Stimulated activated CD4-positive, alpha-beta T cell treated with anti-CD3 and anti-CD28 coated beads, Interleukin-1b, Interleukin-23, amount 100 ng/mL, for 48 hours (primary cell): ENCODE data around the gene GOLGA6B.
A peak's percentile ranks its signal among the peaks of the same experiment; 100 is the strongest.
"Not testable (repeated sequence)": the region's sequence is repeated elsewhere in the genome, so short reads cannot be mapped to it uniquely, and the experiment has no call there.

Source experiments
- DNase-seq: peaks from one replicate; pipeline ENCODE4 v3.0.0-alpha.2; 2020

The GOLGA6B gene, protein sequence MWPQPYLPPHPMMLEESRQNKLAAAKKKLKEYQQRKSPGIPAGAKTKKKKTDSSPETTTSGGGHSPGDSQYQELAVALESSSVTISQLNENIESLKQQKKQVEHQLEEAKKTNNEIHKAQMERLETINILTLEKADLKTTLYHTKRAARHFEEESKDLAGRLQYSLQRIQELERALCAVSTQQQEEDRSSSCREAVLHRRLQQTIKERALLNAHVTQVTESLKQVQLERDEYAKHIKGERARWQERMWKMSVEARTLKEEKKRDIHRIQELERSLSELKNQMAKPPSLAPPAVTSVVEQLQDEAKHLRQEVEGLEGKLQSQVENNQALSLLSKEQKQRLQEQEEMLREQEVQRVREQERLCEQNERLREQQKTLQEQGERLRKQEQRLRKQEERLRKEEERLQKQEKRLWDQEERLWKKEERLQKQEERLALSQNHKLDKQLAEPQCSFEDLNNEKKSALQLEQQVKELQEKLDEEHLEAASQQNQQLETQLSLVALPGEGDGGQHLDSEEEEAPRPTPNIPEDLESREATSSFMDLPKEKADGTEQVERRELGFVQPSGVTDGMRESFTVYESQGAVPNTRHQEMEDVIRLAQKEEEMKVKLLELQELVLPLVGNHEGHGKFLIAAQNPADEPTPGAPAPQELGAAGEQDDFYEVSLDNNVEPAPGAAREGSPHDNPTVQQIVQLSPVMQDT

GRCh38 chr15:72654397-72654796 is at the start of gene GOLGA6B:
GOLGA6B (plus strand) TSS chr15:72654697; CDS start chr15:72654738, 41 bp downstream.
- not testable (repeated sequence) for DNase-seq

GRCh38 chr15:72604794-72605193 is 49.7 kb upstream of the GOLGA6B start:
- no peak for DNase-seq

DNA sequence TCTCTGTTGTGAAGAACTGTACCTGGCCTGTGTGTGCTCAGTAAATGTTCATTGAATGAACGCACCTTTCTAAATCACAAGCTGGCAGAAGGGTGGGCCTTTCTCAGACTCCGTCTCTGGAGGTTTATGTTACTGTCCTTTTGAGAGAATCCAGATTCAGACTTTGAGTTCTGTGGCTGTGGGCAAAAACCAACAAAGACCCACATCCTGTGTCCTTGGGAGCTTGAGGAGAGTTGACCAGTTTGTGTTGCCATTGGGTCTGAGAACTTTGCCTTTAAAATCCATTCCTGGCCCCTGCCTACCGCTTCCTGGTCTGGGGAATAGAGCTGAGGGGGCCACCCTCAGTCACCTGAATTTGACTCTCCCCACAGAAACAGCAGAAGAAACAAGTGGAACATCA is 46.4 kb upstream of the GOLGA6B start:
- DNase-seq, result not testable (repeated sequence)

GRCh38 chr15:72609862-72610261 is 44.6 kb upstream of the GOLGA6B start:
- no peak for DNase-seq

DNA sequence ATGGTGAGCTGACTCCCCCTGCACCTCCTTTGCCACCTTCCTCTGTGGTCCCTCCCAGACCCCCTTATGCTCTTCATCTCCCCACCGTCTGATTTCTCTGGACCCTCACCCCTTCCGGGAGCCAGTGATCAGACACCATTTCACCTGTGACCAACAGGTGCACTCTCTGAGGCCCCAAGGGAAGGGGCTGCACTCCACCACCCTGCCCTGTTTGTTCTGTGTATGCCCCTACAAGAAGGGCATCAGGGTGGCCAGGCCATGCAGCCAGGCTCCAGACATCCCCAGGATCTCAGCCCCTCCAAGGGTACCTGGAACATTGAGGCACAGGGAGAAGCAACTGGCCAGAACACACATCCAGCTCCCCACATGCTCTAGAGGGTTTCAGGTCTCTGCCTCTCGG is 42.2 kb upstream of the GOLGA6B start:
- not testable (repeated sequence) for DNase-seq

- DNase-seq, result no peak
These were observed 39.5 kb upstream of the GOLGA6B start for GRCh38 chr15:72614810-72615532.

DNA sequence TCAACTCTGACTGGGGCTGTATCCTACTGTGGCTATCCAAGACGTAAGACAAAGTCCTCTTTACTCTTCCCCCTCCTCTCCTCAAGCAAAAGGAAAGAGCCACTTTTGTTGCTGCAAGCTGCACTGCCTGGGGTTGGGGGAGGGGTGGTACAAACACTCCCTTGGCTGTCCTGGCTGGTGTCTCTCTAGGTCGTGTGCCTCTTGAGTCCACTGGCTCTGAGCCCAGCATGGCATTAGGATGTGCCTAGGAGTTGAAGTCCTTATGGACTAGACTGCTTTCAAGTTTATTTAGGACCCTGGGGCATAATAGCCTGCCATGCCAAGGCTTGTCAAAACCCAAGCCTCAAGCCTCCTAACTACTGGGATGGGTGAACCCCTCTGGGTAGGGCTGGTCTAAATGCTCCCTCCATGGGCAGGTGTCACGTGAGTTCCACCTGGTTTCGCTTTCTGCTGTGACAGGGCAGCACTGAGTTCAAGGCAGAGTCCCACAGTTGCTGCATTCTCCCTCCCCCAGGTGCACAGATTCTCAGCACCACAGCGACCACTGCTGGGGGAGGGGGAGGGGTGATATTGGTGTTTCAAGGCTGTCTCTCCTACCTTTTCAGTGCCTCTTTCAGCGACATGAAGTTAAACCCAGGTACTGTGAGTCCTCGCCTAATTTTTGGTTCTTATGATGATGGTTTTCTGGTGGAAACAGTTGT is 38.8 kb upstream of the GOLGA6B start:
- peak; percentile 10 for DNase-seq

DNA sequence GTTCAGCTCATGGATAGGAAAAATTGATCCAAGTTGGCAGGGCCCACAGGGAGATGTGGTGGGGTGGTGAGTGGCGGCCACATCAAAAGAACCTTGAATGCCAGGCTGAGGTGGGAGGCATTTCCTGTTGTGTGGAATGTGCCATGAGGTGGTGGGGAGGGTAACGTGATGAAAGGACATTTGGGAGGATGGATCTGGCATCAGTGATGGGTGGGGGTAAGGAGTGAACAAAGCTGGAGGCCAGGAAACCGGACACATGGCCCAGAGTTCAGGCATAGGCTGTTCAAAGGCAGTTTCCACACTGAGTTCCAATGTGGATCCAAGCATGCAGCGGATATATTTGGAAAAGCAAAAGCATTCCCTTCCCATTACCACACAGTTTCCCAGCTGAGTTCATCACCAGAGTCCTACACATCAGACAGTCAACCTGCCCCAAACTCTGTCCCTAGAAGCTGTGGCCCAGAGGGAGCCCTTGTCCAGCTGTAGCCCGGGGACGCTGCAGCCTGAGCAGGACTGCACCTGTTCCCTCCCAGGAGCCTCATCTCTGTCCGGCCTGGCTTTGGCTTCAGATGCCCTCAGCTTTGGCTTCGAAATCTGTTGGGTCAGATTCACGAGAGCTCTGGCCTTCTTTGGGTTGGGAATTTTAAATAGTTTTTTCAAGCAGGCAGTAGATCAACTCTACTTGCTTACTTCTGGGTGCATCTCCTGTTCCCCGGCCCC is 37.8 kb upstream of the GOLGA6B start:
- no peak for DNase-seq

DNA sequence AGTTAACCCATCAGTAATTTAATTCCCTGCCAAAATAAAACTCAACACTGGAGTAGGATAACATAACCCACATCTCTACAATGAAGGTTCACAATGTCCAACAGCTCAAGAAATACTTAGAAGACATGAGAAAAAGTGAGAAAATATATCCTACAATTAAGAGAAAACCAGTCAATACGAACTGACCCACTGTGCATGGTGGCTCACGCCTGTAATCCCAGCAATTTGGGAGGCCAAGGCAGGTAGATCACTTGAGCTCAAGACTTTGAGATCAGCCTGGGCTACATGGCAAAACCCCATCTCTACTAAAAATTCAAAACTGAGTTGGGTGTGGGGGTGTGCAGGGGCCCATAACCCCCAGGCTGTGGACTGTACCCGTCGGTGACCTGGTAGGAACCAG is 30.6 kb upstream of the GOLGA6B start:
- not testable (repeated sequence) for DNase-seq

DNA sequence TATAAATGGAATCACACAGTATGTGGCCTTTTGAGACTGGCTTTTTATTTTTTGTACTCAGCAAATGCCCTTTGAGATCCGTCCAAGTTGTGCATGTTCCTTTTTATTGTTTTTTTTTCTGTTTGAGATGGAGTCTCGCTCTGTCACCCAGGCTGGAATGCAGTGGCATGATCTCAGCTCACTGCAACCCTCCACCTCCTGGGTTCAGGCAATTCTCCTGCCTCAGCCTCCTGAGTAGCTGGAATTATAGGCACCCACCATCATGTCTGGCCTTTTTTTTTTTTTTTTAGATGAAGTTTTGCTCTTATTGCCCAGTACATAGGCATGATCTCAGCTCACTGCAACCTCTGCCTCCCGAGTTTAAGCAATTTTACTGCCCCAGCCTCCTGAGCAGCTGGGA is 28.3 kb upstream of the GOLGA6B start:
- DNase-seq, result not testable (repeated sequence)

DNA sequence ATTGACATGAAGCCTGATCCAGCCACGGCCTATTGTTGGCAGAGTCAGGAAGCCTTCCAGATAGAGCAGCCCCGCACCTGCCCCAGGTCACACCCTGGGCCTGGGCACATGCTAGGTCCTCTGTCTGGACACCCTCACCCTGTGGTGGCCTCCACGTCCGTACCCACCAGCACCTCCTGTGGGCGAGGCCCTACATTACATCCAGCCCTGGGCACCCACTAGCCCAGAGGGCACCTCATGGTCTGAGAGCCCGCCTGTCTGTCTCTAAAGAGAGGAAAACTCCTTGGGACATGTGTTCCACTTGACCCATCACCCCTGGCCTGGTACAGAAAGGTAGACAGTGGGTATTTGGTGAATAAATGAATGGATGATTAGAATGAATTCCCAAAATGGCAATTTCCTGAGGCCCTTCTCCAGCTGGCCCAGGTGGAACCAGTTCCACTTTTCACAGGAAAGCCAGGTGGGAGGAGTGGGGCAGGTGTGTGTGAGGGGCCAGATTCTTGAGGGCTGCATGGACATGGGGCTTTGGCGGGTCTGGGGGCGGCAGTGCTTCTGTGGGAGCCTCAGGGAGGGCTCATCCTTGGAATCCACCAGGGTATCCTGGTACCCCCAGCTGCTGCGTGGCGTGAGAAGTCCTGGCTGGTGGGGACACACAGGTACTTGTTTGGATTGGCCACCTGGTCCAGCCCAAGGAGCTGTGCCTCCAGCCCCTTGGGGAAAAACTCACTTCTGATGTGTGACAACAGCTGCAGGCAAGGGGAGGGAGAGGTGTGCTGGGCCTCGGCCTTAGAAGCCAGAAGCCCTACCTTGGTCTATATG is 26.0 kb upstream of the GOLGA6B start:
- DNase-seq, result not testable (repeated sequence)

DNA sequence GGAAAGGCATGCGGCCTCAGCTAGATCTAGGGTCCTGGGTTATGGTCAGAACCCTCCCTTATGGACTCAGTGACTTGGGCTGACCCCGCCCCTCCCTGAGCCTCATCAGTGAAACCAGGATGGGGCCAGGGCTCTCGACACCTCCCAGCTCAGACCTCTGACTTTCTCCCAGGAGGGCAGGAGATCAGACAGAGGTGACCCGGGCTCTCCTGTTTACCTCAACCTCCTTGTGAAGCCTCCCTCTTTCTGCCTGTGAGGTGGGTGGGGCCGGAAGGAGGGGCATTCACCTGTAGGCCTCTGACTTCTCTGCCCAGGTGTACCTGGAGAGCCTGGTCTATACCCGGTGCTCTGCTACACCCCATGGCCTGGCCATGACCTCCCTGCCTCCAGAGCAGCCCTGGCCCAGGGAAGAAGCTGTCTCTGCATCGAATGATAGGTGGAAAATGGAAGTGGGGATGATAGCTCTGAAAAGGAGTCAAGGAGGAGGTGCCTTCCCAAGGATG is 25.4 kb upstream of the GOLGA6B start:
- not testable (repeated sequence) for DNase-seq

- peak; percentile 74 for DNase-seq
These were observed 17.8 kb upstream of the GOLGA6B start for GRCh38 chr15:72636519-72637282.

DNA sequence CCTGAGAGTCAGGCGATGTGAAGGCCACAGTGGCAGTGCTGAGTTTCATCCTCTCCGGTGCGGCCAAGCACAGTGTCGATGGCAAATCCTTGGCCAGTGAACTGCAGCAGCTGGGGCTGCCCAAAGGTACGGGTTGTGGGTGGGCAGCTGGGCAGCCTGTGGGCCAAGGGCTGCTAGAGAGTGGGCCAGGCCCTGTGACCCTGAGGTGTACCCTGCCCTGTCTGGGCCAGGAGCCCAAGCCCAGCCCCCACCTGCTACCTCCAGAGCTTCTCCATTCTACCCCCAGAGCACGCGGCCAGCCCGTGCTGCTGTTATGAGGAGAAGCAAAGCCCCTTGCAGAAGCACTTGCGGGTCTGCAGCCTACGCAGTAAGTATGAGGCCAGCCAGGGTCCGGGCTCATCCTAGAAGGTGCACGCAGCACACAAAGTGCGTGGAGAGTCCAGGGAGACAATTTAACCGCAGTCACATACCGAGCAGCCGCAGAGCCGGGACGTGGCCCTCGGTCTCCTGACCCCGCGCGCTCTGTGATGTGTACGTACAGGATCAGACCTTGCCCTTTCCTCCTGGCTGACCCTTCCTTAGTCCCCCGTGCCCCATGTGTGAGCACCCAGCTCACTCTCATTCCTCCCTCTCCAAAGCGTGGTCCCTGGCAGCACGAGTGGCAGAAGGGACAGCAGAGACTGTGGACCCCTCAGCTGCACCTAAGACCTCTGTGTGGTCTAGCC is 14.6 kb upstream of the GOLGA6B start:
- not testable (repeated sequence) for DNase-seq

DNA sequence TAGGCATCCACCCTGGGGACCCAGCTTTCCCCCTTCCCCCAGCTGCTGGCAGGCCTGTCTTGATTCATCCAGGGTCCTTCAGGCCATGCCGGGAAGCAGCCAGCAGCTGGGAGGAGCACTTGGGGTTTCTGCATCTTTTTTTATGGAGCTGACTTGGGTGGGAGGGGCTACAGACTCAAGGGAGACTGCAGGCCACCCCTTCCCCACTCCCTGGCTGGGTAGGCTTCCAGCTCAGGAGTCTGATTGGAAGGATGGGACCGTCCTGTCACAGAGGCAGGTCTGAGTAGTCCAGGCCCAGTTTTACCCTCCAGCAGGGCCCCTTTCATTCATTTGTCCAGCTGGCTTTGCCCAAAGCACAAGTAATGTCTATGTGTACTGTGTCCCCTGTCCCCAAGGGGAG is 12.2 kb upstream of the GOLGA6B start:
- DNase-seq, result not testable (repeated sequence)

DNA sequence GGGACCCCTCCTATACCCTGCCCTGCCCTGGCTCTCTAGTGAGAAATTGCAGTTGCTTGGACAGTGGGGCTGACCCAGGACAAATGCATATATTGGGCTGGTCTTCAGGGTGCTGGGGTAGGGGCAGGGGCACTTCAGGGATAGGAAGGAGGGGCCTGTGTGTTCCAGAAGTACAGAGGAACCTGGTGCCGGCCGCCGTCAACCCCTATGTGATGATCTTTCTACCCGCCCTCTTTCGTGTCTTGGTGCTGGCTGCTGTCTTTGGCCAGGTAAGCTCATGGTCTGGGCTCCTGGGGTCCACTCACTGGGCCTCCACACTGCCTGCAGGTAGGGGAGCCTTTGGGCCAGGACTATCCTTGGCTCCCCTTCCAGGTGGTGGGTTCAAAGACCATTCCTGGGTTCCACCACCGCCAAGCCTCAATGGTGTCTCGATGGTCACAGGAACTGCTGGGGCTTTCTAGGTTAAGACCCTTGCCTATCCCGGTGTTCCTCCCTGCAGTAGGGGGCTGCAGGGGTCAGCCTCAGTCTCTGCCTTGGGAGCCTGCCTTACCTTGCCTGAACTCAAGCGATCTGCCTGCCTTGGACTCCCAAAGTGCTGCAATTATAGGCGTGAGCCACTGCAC is 5.8 kb upstream of the GOLGA6B start:
- DNase-seq, result not testable (repeated sequence)

- DNase-seq, result not testable (repeated sequence)
These were observed 1.5 kb downstream of the GOLGA6B start for GRCh38 chr15:72656014-72656413.

GRCh38 chr15:72661081-72661480 is 6.6 kb downstream of the GOLGA6B start:
- DNase-seq, result not testable (repeated sequence)

DNA sequence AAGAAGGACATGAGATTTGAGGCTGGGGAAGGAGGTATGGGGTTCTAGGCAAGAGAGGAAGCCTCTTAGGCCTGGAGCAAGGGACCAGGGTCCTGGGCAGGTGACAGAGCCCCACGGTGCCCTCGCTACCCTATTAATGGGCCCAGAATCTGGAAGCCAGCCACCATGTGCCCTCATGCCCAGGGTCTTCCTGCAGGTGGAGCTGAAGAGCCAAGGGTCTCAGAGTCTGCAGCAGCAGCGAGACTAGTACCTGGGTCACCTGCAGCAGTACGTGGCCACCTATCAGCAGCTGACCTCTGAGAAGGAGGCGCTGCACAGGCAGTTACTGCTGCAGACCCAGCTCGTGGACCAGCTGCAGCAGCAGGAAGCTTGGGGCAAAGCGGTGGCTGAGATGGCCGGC is 9.4 kb downstream of the GOLGA6B start:
- DNase-seq, result not testable (repeated sequence)
